T-helper 2 cell (primary cell): Measurements from ENCODE around the gene TIE1.

ENCODE experiments used
- DNase-seq, 5 experiments: peaks; one replicate each; pipeline versions ENCODE4 v3.0.0 to v3.0.0-alpha.2; 2012 to 2022

Gene TIE1

GRCh38 chr1:43339584-43340232, 38.9 kb downstream of the TIE1 start:
- no peak for DNase-seq

- DNase-seq, result no peak
Measured at GRCh38 chr1:43340559-43340958, 39.8 kb downstream of the TIE1 start.

GRCh38 chr1:43344267-43344850, 43.6 kb downstream of the TIE1 start:
- DNase-seq, result no peak

GRCh38 chr1:43345120-43345519, 44.3 kb downstream of the TIE1 start:
- DNase-seq, result no peak

GRCh38 chr1:43346636-43347035, 45.9 kb downstream of the TIE1 start:
- DNase-seq, result no peak

GRCh38 chr1:43348343-43348808, 47.6 kb downstream of the TIE1 start:
- DNase-seq, result no peak

GRCh38 chr1:43348809-43349593, 48.2 kb downstream of the TIE1 start:
- DNase-seq, result peak; percentile 21 to 85 (median 53)

GRCh38 chr1:43349594-43350306, 49.0 kb downstream of the TIE1 start:
- no peak for DNase-seq

- DNase-seq, result no peak
Measured at GRCh38 chr1:43350976-43351375, 50.2 kb downstream of the TIE1 start.

GRCh38 chr1:43351421-43352350, 50.9 kb downstream of the TIE1 start:
- DNase-seq, result no peak

- DNase-seq, result no peak
Measured at GRCh38 chr1:43352351-43352705, 51.5 kb downstream of the TIE1 start.

GRCh38 chr1:43352881-43353280, 52.1 kb downstream of the TIE1 start:
- no peak for DNase-seq

- DNase-seq, result no peak
Measured at GRCh38 chr1:43354471-43354870, 53.7 kb downstream of the TIE1 start.

GRCh38 chr1:43354936-43355335, 54.2 kb downstream of the TIE1 start:
- no peak for DNase-seq

- no peak for DNase-seq
Measured at GRCh38 chr1:43357251-43357650, 56.5 kb downstream of the TIE1 start.

- peak in 1 of 5 experiments; percentile 35 for DNase-seq
Measured at GRCh38 chr1:43358121-43358745, 57.5 kb downstream of the TIE1 start.

- peak; percentile 92 to 99 (median 96) for DNase-seq
Measured at GRCh38 chr1:43358746-43359693, 58.2 kb downstream of the TIE1 start, which contains the start of gene CDC20. CDC20 (plus strand) TSS chr1:43358981; CDS start chr1:43359216, 235 bp downstream.

- no peak for DNase-seq
Measured at GRCh38 chr1:43359696-43360095, 58.9 kb downstream of the TIE1 start.

GRCh38 chr1:43360616-43361015, 59.8 kb downstream of the TIE1 start:
- DNase-seq, result no peak

- peak in 1 of 5 experiments; percentile 24 for DNase-seq
Measured at GRCh38 chr1:43363283-43363934, 62.6 kb downstream of the TIE1 start.
